Endothelial cell of umbilical vein (primary cell): ENCODE data around the gene SBF1. TPM values are rescaled to one million over a fixed set of nuclear protein-coding genes. Genes with fewer than 3 reads are reported as not detected.

Source experiments
- BruUV-seq: library from RNA; stranded (reverse); fragments of 400-500 nt; replicated peaks from 2 replicates; lab custom pipeline; 2021; lab: Mats Ljungman, UMichigan
- CTCF ChIA-PET: fragments of 300-600, 350-600 bp; sonication (Branson Sonifier 250); formaldehyde crosslinking; loops from one replicate; lab custom pipeline; 2021; ENCODE audit warnings: antibody characterized with exemption, inconsistent platforms; lab: Charles Lee
- POLR2A ChIA-PET: fragments of 300-600, 350-600 bp; sonication (Branson Sonifier 250); formaldehyde crosslinking; loops from one replicate; lab custom pipeline; 2021; ENCODE audit warnings: antibody characterized with exemption, inconsistent platforms; lab: Charles Lee
- DNase-seq: peaks from one replicate; pipeline ENCODE4 v3.0.0-alpha.2; 2011; ENCODE audit warnings: low read depth, low spot score
- FAIRE-seq: peaks from 2 replicates; lab custom pipeline; 2011; peaks lifted over from hg19 to GRCh38; lab: Jason Lieb, UNC
- H2AFZ ChIP-seq: 2 replicates; pipeline ENCODE4 v1.6.0; 2012; ENCODE audit warnings: low read depth, low read length, control low read depth, inconsistent platforms
- H3K27ac ChIP-seq: 2 replicates; pipeline ENCODE4 v1.5.1; 2011; ENCODE audit warnings: low read depth, mild to moderate bottlenecking, control low read depth, low read length, moderate library complexity; ENCODE audit not compliant: insufficient read depth
- H3K27me3 ChIP-seq, 2 experiments: 2 replicates each; pipeline versions ENCODE4 v1.6.0 to v1.6.1; 2011; ENCODE audit warnings: low read length in 2 of 2, mixed read lengths in 1 of 2; ENCODE audit not compliant: control insufficient read depth in 2 of 2, insufficient read depth in 2 of 2
- H3K36me3 ChIP-seq, 2 experiments: 2 replicates in 1 of 2; 3 replicates in 1 of 2; pipeline ENCODE4 v1.5.1; 2011; ENCODE audit warnings: low read length in 2 of 2, mild to moderate bottlenecking in 1 of 2, moderate library complexity in 1 of 2; ENCODE audit not compliant: control insufficient read depth in 2 of 2, insufficient read depth in 2 of 2; ENCODE audit errors: extremely low read depth in 1 of 2
- H3K4me1 ChIP-seq: 3 replicates; pipeline ENCODE4 v1.5.1; 2011; ENCODE audit warnings: mild to moderate bottlenecking, low read length; ENCODE audit not compliant: control insufficient read depth, insufficient read depth; ENCODE audit errors: extremely low read depth
- H3K4me2 ChIP-seq: 2 replicates; pipeline ENCODE4 v1.6.1; 2011; ENCODE audit warnings: low read length, control low read depth, mixed read lengths; ENCODE audit not compliant: insufficient read depth
- H3K4me3 ChIP-seq, 3 experiments: fragments of 200-600 bp in 1 of 3; sonication (generic), shearing (Covaris generic) in 1 of 3; replicated peaks in 1 of 3; 2 replicates each; pipeline ENCODE4 v1.5.1; 2011 to 2016; ENCODE audit warnings: control low read depth in 3 of 3, low read length in 3 of 3, mild to moderate bottlenecking in 2 of 3, inconsistent platforms in 1 of 3, low read depth in 1 of 3, moderate library complexity in 1 of 3; ENCODE audit not compliant: insufficient read depth in 1 of 3
- H3K79me2 ChIP-seq: 2 replicates; pipeline ENCODE4 v1.6.0; 2012; ENCODE audit warnings: low read length, inconsistent platforms; ENCODE audit not compliant: control insufficient read depth, insufficient read depth
- H3K9ac ChIP-seq: replicated peaks from 2 replicates; pipeline ENCODE3; 2011; ENCODE audit warnings: low read length, control low read depth; ENCODE audit not compliant: insufficient read depth; ENCODE audit errors: extremely low read depth
- H3K9me1 ChIP-seq: replicated peaks from 3 replicates; pipeline ENCODE4 v1.6.0; 2011; ENCODE audit warnings: mild to moderate bottlenecking, low read length; ENCODE audit not compliant: control insufficient read depth, insufficient read depth; ENCODE audit errors: extremely low read depth
- H3K9me3 ChIP-seq: replicated peaks from 2 replicates; pipeline ENCODE4 v1.5.1; 2012; ENCODE audit warnings: low read length, inconsistent platforms; ENCODE audit not compliant: control insufficient read depth, insufficient read depth
- H4K20me1 ChIP-seq: replicated peaks from 2 replicates; pipeline ENCODE3; 2011; ENCODE audit warnings: mild to moderate bottlenecking, low read length; ENCODE audit not compliant: control insufficient read depth, insufficient read depth; ENCODE audit errors: extremely low read depth
- CTCF ChIP-seq, 2 donors: IDR thresholded peaks; 1 replicate in 1 of 2; 2 replicates in 1 of 2; pipeline ENCODE4 v1.5.1; 2011; ENCODE audit warnings: low read length in 2 of 2, mild to moderate bottlenecking in 2 of 2, moderate library complexity in 2 of 2, control low read depth in 1 of 2, inconsistent platforms in 1 of 2, low read depth in 1 of 2; ENCODE audit not compliant: insufficient read depth in 1 of 2; ENCODE audit errors: extremely low read depth in 1 of 2
- EZH2 ChIP-seq: IDR thresholded peaks from 2 replicates; pipeline ENCODE4 v1.6.1; 2012; ENCODE audit warnings: borderline replicate concordance, low read depth, mild to moderate bottlenecking, moderate library complexity, low read length, inconsistent platforms; ENCODE audit not compliant: severe bottlenecking
- FOS ChIP-seq: IDR thresholded peaks from 2 replicates; pipeline ENCODE4 v1.6.1; 2011; ENCODE audit warnings: mild to moderate bottlenecking, low read length, moderate library complexity, borderline replicate concordance; ENCODE audit not compliant: insufficient read depth
- GATA2 ChIP-seq: IDR thresholded peaks from 2 replicates; pipeline ENCODE4 v1.7.0; 2011; ENCODE audit warnings: low read depth, mild to moderate bottlenecking, moderate library complexity, mixed read lengths, low read length; ENCODE audit not compliant: insufficient read length, insufficient read depth
- POLR2A ChIP-seq: IDR thresholded peaks from 2 replicates; pipeline ENCODE4 v1.6.1; 2012; ENCODE audit warnings: low read depth, mild to moderate bottlenecking, control low read depth, low read length
- POLR2AphosphoS5 ChIP-seq: IDR thresholded peaks from 2 replicates; pipeline ENCODE4 v1.6.1; 2012; ENCODE audit warnings: low read depth, mild to moderate bottlenecking, control low read depth, low read length, moderate library complexity; ENCODE audit not compliant: insufficient read depth
- dilution Hi-C: fragments of 300-500 bp; cut with MboI; formaldehyde crosslinking; loops from one replicate; pipeline ENCODE4 v1.15.0; 2019; ENCODE audit warnings: low sequenced_read_pairs; ENCODE audit not compliant: extremely low pct_ligation_motif_present
- intact Hi-C: fragments of 100-400 bp; cut with micrococcal nuclease; formaldehyde crosslinking; loops from one replicate; pipeline ENCODE4 v1.10.0; 2022
- polyA plus RNA-seq, 4 experiments: library from polyadenylated mRNA; depleted of rRNA in 3 of 4; stranded (reverse) in 3 of 4; unstranded in 1 of 4; fragments of >200 nt; gene quantifications; 2 replicates each; pipeline versions ENCODE4 v1.2.1 to v1.2.3, GENCODE V29; 2011 to 2012; ENCODE audit warnings: missing spikeins in 1 of 4
- total RNA-seq: library from RNA; stranded (reverse); gene quantifications from 2 replicates; pipeline ENCODE4 v1.2.3, GENCODE V29; 2021

The SBF1 gene
- total and polyA plus RNA-seq, 2 donors (not counting 3 experiments of a cell fraction or from before 2014, with no cell fraction given), result 36.3 to 68.6 TPM

GRCh38 chr22:50523806-50524675 lies 49.2 kb upstream of the SBF1 start:
- Histone ChIP-seq H3K9me3 (no peaks in the 10 kb centered on the region), H3K36me3 (peaks cover 0 to 22% of the 10 kb centered on the region in 2 experiments), H3K9me1 (no peaks in the 10 kb centered on the region), H3K79me2 (peaks cover 10% of the 10 kb centered on the region), H3K4me1 (peaks cover 12% of the 10 kb centered on the region), H3K9ac (peak overlapping the region; percentile 68), H4K20me1 (no peaks in the 10 kb centered on the region), H3K27ac (no peak overlapping the region), H3K4me2 (peak overlapping the region; percentile 40), H2AFZ (no peak overlapping the region), H3K4me3 (peak overlapping the region; percentile 29 to 66 (median 48)), H3K27me3 (no peaks in the 10 kb centered on the region)
- no peak for DNase-seq
- intact Hi-C loops, result loop anchor here (2.0 kb wide), 1 partner anchor 59 kb away; the partner anchor contains the start of gene CHKB
- POLR2A ChIA-PET, result interaction anchor here (0.6 kb wide), 1 partner anchor 24 kb away, joined by 4 read pairs; no protein-coding TSS in a partner anchor
- no TSS peak for BruUV-seq
- dilution Hi-C loops, result no loop called here
- TF ChIP-seq POLR2A, result no peak
- TF ChIP-seq FOS, result no peak
- TF ChIP-seq CTCF (IDR thresholded peaks at IDR 0.05; ENCODE audit: extremely low read depth in 1 of 2, insufficient read depth in 1 of 2, low read depth in 1 of 2, low read length in 2 of 2), result no peak
- no peak for TF ChIP-seq EZH2
- no peak for TF ChIP-seq GATA2
- TF ChIP-seq POLR2AphosphoS5, result no peak
- CTCF ChIA-PET, result interaction anchor here (0.8 to 2.7 kb wide), 7 partner anchors 9 to 287 kb away, joined by 3 to 28 read pairs (median 16); partner anchors contain the start of gene SYCE3
- FAIRE-seq, result no peak
